Measurements from ENCODE around the gene PNPLA6.

The PNPLA6 gene

DNA sequence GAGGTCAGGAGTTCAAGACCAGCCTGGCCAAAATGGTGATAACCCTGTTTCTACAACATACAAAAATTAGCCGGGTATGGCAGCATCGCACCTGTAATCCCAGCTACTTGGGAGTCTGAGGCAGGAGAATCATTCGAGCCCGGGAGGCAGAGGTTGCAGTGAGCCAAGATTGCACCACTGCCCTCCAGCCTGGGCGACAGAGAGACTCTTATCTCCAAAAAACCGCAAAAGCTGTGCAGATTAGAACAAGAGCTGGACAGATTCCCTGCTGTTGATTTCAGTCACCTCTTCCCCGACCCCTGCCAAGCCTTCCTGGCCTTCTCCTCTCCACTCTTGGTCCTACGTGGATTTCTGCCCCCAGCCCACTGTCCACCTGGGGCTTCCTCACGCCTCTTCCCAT is 68.4 kb downstream of the PNPLA6 start:
- no peak for ATAC-seq
- Mint-ChIP-seq H3K4me3 (no peak overlapping the region), H3K27ac (no peak overlapping the region), H3K4me1 (peaks cover 3% of the 10 kb centered on the region), H3K9me3 (peaks cover 4% of the 10 kb centered on the region), H3K27me3 (peaks cover 6% of the 10 kb centered on the region), H3K36me3 (ENCODE audit: low read depth) (peaks cover 2% of the 10 kb centered on the region)
- DNase-seq: no peak

DNA sequence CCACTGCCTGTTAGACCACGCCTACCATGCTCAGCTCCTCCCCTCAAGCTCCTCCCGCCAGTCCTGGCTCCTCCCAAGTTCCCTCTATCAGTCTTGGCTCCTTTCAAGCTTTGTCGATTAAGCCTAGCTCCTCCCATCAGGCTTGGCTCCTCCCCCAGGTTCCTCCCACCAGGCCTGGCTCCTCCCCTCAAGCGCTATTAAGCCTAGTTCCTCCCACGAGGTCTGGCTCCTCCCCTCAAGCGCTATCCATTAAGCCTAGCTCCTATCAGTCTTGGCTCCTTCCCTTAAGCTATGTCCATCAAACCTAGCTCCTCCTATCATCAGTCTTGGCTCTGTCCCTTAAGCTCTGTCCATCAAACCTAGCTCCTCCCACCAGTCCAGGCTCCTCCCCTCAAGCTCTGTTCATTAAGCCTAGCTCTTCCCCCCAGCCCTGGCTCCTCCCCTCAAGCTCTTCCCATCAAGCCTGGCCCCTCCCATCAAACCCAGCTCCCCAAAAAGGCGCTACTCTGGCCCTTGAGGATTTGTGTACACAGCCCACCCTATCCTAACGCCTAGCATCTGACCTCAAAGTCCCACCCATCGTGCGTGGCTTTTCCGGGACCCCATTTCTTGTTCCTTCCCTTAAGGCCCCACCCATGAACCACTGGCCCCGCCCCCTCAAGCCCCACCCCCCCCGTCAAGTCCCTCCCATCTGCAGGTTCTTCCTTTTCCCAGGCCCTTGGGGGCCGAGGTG is 70.1 kb downstream of the PNPLA6 start:
- peaks cover 3% of the 10 kb centered on the region for H3K4me1 Mint-ChIP-seq
- DNase-seq (peak; percentile 44), ATAC-seq (peak; percentile 62)
- H3K4me3 Mint-ChIP-seq: no peak overlapping the region
- peaks cover 2% of the 10 kb centered on the region for H3K36me3 Mint-ChIP-seq (ENCODE audit: low read depth)
- H3K9me3 Mint-ChIP-seq: peaks cover 3% of the 10 kb centered on the region
- no peak overlapping the region for H3K27ac Mint-ChIP-seq
- H3K27me3 Mint-ChIP-seq: peaks cover 5% of the 10 kb centered on the region

DNA sequence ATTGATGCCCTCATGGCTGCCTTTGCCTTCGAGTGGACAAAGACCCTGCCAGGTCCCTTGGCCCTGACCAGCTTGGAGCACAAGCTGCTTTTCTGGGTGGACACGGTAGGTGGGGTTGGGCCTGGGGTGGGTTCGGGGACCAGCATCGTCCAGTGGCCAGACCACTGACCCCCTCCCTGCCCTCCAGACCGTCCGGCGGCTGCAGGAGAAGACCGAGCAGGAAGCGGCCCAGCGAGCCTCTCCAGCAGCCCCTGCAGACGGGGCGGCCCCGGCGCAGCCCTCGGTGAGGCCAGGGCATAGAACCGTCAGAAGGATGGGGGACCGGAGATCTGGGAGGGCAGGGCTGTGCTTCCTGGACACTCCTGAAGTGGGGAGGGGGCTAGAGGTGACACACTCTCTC is 70.8 kb downstream of the PNPLA6 start:
- H3K4me3 Mint-ChIP-seq: no peak overlapping the region
- no peak for ATAC-seq
- no peaks in the 10 kb centered on the region for H3K36me3 Mint-ChIP-seq (ENCODE audit: low read depth)
- peaks cover 3% of the 10 kb centered on the region for H3K27me3 Mint-ChIP-seq
- no peak for DNase-seq
- no peaks in the 10 kb centered on the region for H3K4me1 Mint-ChIP-seq
- H3K9me3 Mint-ChIP-seq: no peaks in the 10 kb centered on the region
- H3K27ac Mint-ChIP-seq: no peak overlapping the region

DNA sequence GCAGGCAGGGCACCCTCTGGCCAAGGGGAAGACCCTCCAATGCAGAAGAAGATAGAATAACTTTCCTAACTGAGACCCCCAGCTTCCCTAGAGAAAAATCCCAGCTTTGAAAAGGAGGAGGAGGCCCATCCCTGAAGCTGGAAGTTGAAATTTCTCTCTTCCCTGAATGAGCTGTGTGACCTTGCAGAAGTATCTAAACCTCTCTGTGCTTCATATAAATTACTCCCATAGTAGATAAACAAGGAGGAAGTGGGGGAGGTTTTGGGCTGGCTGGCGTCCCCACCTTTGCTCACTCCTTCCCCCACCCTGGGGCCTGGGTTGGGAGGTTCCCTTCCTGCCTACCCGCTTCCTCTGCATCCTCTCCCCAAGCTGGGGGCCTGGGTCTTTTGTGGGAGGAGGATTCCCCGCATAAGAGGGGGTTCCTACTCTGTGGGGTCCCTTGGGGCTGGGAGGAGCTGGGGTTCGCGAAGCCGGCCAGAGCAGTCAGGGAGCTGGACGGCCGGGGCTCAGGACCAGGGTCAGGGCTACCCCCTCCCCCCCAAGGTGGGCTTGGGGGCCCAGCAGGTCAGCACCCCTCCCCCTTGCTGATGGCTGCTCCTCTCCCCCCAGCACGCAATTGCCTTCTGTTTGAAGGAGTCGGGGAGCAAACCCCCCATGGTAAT is 71.8 kb downstream of the PNPLA6 start:
- H3K36me3 Mint-ChIP-seq (ENCODE audit: low read depth): no peaks in the 10 kb centered on the region
- no peak overlapping the region for H3K27ac Mint-ChIP-seq
- H3K27me3 Mint-ChIP-seq: peaks cover 3% of the 10 kb centered on the region
- DNase-seq (no peak), ATAC-seq (no peak)
- no peak overlapping the region for H3K4me3 Mint-ChIP-seq
- no peaks in the 10 kb centered on the region for H3K4me1 Mint-ChIP-seq
- no peaks in the 10 kb centered on the region for H3K9me3 Mint-ChIP-seq

DNA sequence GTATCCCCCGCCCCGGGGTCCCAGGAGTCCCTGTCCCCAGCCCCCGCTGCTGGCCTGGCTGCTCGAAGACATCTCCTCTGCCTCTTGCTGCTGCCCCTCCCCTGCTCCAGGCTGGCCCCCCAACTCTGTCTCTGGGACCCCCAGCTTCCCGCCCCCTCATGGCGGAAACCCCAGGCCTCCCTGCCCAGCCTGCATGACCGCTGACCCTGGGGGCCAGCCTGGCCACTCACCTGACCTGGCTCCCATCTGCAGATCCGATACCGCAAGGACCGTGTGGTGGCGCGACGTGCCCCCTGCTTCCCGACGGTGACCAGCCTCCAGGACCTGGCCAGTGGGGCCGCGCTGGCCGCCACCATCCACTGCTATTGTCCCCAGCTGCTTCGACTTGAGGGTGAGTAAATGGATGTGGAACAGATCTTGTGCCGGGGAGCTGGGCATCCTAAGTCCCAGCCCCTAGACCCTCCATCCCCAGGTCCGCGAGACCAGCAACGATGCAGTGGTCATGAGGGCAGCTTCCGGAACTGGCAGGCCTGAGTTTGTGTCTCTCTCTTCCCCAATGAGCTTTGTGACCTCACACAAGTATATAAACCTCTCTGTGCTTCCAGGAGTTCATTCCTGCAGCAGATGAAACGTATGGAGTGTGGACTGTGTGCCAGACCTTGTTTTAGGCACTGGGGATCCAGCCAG is 72.5 kb downstream of the PNPLA6 start:
- Mint-ChIP-seq H3K4me3 (no peak overlapping the region), H3K4me1 (no peaks in the 10 kb centered on the region), H3K36me3 (ENCODE audit: low read depth) (no peaks in the 10 kb centered on the region)

DNA sequence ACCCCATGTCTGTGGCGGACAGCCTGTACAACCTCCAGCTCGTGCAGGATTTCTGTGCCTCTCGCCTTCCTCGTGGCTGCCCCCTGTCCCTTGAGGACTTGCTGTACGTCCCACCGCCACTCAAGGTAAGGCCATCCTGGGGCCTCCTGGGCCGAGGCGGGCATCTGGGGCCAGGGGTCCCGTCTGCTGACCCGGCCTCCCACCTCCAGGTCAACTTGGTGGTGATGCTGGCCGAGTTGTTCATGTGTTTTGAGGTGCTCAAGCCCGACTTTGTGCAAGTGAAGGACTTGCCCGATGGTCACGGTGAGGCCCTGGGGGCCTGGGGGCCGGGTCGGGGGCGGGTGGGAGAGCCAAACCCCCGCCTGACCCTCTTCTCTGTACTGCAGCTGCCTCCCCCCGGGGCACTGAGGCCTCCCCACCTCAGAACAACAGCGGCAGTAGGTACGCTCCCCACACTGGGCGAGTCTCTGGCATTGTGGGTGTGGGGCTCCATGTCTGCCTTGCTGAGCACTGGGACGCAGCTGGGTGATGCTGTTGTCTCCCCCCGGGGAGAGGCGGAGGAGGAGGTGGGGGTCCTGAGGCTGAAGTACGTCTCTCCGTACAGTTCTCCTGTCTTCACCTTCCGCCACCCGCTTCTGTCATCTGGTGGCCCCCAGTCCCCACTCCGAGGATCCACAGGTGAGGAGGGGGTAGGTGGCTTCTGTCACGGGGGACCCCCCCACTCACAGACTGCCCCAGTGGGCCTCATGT is 75.1 kb downstream of the PNPLA6 start:
- no peak overlapping the region for H3K4me3 Mint-ChIP-seq
- no peaks in the 10 kb centered on the region for H3K4me1 Mint-ChIP-seq
- H3K36me3 Mint-ChIP-seq (ENCODE audit: low read depth): no peaks in the 10 kb centered on the region
- no peaks in the 10 kb centered on the region for H3K27me3 Mint-ChIP-seq
- no peaks in the 10 kb centered on the region for H3K9me3 Mint-ChIP-seq
- ATAC-seq (no peak), DNase-seq (no peak)
- H3K27ac Mint-ChIP-seq: no peak overlapping the region

More for the DNA sequence above, 72.5 kb downstream of the PNPLA6 start:
- peaks cover 3% of the 10 kb centered on the region for H3K27me3 Mint-ChIP-seq
- no peak overlapping the region for H3K27ac Mint-ChIP-seq
- peak; percentile 0 for DNase-seq
- no peak for ATAC-seq
- H3K9me3 Mint-ChIP-seq: no peaks in the 10 kb centered on the region

All from activated naive CD8-positive, alpha-beta T cell treated with anti-CD3 and anti-CD28 coated beads, Interleukin-2, amount 50 U/mL, for 24 hours (primary cell).